ENCODE data around the gene DCDC2B. TPM values are rescaled to one million over a fixed set of nuclear protein-coding genes. Genes with fewer than 3 reads are reported as not detected.

DCDC2B gene
- total and polyA plus RNA-seq, 2 of the 13 experiments (the other 11 are each of a cell fraction or from before 2014, with no cell fraction given), result not detected

GRCh38 chr1:32205401-32206370, 3.2 kb upstream of the DCDC2B start, which contains the start of gene IQCC (continued):
- TF ChIP-seq, protein P1, sequence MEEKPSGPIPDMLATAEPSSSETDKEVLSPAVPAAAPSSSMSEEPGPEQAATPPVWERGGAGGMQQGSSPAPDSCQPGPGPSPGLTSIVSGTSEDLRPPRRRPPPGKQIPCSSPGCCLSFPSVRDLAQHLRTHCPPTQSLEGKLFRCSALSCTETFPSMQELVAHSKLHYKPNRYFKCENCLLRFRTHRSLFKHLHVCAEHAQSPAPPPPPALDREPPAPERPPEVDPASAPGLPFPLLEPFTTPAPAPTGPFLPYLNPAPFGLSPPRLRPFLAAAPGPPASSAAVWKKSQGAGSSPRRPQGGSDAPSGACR (CRISPR knock-in tag; IDR thresholded peaks at IDR 0.05), result no peak
- no peak for TF ChIP-seq ZNF230 (CRISPR knock-in tag; IDR thresholded peaks at IDR 0.05)
- peak; percentile 73 for TF ChIP-seq HNRNPLL (IDR thresholded peaks at IDR 0.05; ENCODE audit: low read depth, low read length, poor library complexity, severe bottlenecking)
- no peak for TF ChIP-seq CREBL2 (CRISPR knock-in tag; IDR thresholded peaks at IDR 0.05; ENCODE audit: borderline replicate concordance)
- TF ChIP-seq PAF1 (CRISPR knock-in tag; IDR thresholded peaks at IDR 0.05), result no peak
- no peak for TF ChIP-seq ZC3H4 (CRISPR knock-in tag; IDR thresholded peaks at IDR 0.05; ENCODE audit: borderline replicate concordance)
- no peak for TF ChIP-seq ZNF703 (CRISPR knock-in tag; IDR thresholded peaks at IDR 0.05; ENCODE audit: borderline replicate concordance)
- no peak for TF ChIP-seq MATR3 (CRISPR knock-in tag; IDR thresholded peaks at IDR 0.05)
- TF ChIP-seq KDM5A (IDR thresholded peaks at IDR 0.05; ENCODE audit: borderline replicate concordance, low read length), result no peak
- TF ChIP-seq MYC (CRISPR knock-in tag; IDR thresholded peaks at IDR 0.05; ENCODE audit: borderline replicate concordance), result peak; percentile 15; the same call in 1 of the 2 replicates
- TF ChIP-seq KLF15 (CRISPR knock-in tag; IDR thresholded peaks at IDR 0.05; ENCODE audit: borderline replicate concordance), result no peak
- TF ChIP-seq PREB (CRISPR knock-in tag; IDR thresholded peaks at IDR 0.05), result no peak
- TF ChIP-seq, protein P2, sequence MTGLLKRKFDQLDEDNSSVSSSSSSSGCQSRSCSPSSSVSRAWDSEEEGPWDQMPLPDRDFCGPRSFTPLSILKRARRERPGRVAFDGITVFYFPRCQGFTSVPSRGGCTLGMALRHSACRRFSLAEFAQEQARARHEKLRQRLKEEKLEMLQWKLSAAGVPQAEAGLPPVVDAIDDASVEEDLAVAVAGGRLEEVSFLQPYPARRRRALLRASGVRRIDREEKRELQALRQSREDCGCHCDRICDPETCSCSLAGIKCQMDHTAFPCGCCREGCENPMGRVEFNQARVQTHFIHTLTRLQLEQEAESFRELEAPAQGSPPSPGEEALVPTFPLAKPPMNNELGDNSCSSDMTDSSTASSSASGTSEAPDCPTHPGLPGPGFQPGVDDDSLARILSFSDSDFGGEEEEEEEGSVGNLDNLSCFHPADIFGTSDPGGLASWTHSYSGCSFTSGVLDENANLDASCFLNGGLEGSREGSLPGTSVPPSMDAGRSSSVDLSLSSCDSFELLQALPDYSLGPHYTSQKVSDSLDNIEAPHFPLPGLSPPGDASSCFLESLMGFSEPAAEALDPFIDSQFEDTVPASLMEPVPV (CRISPR knock-in tag; IDR thresholded peaks at IDR 0.05), result no peak
- no peak for TF ChIP-seq ZNF749 (CRISPR knock-in tag; IDR thresholded peaks at IDR 0.05; ENCODE audit: borderline replicate concordance)
- TF ChIP-seq ZNF878 (CRISPR knock-in tag; IDR thresholded peaks at IDR 0.05), result no peak
- no peak for TF ChIP-seq RNF219 (CRISPR knock-in tag; IDR thresholded peaks at IDR 0.05)
- TF ChIP-seq ZBTB7B (CRISPR knock-in tag; IDR thresholded peaks at IDR 0.05), result peak; percentile 54; the same call in 1 of the 2 replicates
- TF ChIP-seq ARNTL (CRISPR knock-in tag; IDR thresholded peaks at IDR 0.05), result no peak
- no peak for TF ChIP-seq CBX2 (IDR thresholded peaks at IDR 0.05; ENCODE audit: low read depth, low read length)
- TF ChIP-seq CBX2 (CRISPR knock-in tag; IDR thresholded peaks at IDR 0.05; ENCODE audit: low read depth), result no peak
- TF ChIP-seq, protein P3, sequence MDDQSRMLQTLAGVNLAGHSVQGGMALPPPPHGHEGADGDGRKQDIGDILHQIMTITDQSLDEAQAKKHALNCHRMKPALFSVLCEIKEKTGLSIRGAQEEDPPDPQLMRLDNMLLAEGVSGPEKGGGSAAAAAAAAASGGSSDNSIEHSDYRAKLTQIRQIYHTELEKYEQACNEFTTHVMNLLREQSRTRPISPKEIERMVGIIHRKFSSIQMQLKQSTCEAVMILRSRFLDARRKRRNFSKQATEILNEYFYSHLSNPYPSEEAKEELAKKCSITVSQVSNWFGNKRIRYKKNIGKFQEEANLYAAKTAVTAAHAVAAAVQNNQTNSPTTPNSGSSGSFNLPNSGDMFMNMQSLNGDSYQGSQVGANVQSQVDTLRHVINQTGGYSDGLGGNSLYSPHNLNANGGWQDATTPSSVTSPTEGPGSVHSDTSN (CRISPR knock-in tag; IDR thresholded peaks at IDR 0.05; ENCODE audit: borderline replicate concordance), result no peak
